ENCODE measurements around the gene TTC34. TPM values are rescaled to one million over a fixed set of nuclear protein-coding genes. Genes with fewer than 3 reads are reported as not detected.

The TTC34 gene
- total RNA-seq, 1 experiment from 2014 or later, result 1.7 TPM

DNA sequence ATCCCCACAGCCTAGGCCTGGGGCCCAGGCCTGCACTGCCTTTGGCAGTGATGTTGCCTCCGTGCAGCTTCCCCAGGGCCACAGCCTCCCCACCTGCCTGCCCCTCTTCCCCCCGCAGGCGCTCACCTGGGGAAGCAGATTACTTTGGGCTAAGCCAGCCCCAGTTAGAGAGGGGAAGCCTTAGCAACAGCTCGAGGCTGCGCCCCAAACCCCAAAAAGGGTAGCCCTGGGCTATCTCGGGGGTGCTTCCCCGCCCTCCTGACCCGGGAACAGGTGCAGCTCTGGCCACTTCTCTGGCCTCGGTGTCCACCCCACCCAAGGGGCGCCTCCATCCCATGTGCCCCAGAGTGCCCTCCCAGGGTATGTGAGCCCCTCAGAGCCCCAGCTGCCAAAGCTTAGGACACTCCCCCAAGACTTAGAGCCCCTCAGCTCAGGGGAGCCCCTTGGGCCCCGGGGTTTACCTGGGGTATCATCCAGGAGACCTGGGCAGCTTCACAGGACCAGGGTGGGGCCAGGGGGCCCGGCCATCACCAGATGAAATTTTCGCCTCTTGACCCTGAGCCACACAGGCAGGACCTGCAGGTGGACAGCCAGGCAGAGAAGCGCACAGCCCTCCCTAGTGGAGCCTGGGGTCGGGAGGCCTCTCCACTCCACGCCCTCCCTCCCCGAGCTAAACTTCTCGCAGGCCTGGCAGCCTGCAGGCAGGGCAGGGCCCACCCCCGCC, 3.3 kb upstream of the TTC34 start:
- H3K4me1 ChIP-seq (replicated peaks; ENCODE audit: insufficient read depth), result no peaks in the 10 kb centered on the region
- no peaks in the 10 kb centered on the region for H4K20me1 ChIP-seq (ENCODE audit: insufficient read depth)
- H3F3A ChIP-seq (ENCODE audit: insufficient read depth, low read depth), result no peaks in the 10 kb centered on the region
- peaks cover 87% of the 10 kb centered on the region for H3K27me3 ChIP-seq (ENCODE audit: insufficient read depth, low read depth)
- BruUV-seq (replicated peaks), result no TSS peak
- H3K4me2 ChIP-seq, result no peak overlapping the region
- H3K36me3 ChIP-seq (ENCODE audit: low read depth), result no peaks in the 10 kb centered on the region
- TF ChIP-seq, protein P1, sequence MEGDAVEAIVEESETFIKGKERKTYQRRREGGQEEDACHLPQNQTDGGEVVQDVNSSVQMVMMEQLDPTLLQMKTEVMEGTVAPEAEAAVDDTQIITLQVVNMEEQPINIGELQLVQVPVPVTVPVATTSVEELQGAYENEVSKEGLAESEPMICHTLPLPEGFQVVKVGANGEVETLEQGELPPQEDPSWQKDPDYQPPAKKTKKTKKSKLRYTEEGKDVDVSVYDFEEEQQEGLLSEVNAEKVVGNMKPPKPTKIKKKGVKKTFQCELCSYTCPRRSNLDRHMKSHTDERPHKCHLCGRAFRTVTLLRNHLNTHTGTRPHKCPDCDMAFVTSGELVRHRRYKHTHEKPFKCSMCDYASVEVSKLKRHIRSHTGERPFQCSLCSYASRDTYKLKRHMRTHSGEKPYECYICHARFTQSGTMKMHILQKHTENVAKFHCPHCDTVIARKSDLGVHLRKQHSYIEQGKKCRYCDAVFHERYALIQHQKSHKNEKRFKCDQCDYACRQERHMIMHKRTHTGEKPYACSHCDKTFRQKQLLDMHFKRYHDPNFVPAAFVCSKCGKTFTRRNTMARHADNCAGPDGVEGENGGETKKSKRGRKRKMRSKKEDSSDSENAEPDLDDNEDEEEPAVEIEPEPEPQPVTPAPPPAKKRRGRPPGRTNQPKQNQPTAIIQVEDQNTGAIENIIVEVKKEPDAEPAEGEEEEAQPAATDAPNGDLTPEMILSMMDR (conservative IDR thresholded peaks at IDR 0.05), result no peak
- TF ChIP-seq EZH2 (IDR thresholded peaks at IDR 0.05; ENCODE audit: low read depth), result no peak
- no peaks in the 10 kb centered on the region for H3K79me2 ChIP-seq (ENCODE audit: low read depth)
- H3K9me2 ChIP-seq (ENCODE audit: insufficient read depth), result no peaks in the 10 kb centered on the region
- H3K9me3 ChIP-seq (ENCODE audit: insufficient read depth, low read depth), result no peaks in the 10 kb centered on the region
- ChIA-PET POLR2A (ENCODE audit: unreplicated experiment) (no interaction called here), CTCF (no interaction called here)
- H3K4me3 ChIP-seq, result no peak overlapping the region
- H3K27ac ChIP-seq, result no peak overlapping the region
- DNase-seq, result no peak
- H2AFZ ChIP-seq, result no peak overlapping the region
- intact Hi-C loops (cut with micrococcal nuclease; ENCODE audit: unreplicated experiment), result no loop called here

DNA sequence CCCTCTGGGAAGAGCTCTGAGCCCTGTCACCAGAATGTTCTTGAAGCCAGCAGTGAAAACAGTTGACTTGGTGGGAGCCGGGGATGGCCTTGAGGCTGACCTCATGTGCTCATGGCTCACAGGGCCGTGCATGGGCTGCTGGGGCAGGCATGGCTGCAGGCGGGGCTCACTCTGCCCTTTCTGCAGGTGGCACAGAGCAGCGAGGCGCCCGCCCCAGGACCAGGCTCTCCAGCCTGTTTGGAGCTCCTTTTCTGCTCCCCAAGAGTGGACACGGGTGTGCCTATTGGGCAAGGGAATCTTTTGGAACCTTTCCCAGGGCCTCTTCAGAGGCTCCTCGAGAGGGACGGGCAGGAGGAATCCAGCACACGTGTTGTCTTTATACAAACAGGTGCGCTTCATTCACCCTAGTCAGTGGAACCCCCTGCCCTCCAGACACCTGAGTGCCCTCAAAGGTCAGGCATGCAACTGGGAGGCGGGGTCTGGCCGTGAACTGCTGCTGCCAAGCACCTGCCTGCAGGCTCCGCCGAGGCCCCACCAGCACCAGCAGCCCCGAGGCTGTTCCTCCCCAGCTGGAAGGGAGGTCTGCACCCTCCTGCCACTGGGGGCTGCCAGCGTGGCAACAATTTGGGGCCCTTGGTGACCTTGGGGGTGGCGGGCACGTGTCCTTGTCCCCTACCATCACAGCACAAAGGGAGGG, 2.6 kb upstream of the TTC34 start:
- BruUV-seq (replicated peaks), result no TSS peak
- H4K20me1 ChIP-seq (ENCODE audit: insufficient read depth), result no peaks in the 10 kb centered on the region
- no peaks in the 10 kb centered on the region for H3F3A ChIP-seq (ENCODE audit: insufficient read depth, low read depth)
- ChIA-PET CTCF (no interaction called here), POLR2A (ENCODE audit: unreplicated experiment) (no interaction called here)
- TF ChIP-seq EZH2 (IDR thresholded peaks at IDR 0.05; ENCODE audit: low read depth), result 0 out of 2 replicates have a peak, but pooled peaks have one; percentile 15
- TF ChIP-seq, protein P1 (conservative IDR thresholded peaks at IDR 0.05), result no peak
- no peak overlapping the region for H3K4me3 ChIP-seq
- H3K9me2 ChIP-seq (ENCODE audit: insufficient read depth), result no peaks in the 10 kb centered on the region
- intact Hi-C loops (cut with micrococcal nuclease; ENCODE audit: unreplicated experiment), result no loop called here
- no peaks in the 10 kb centered on the region for H3K9me3 ChIP-seq (ENCODE audit: insufficient read depth, low read depth)
- H3K79me2 ChIP-seq (ENCODE audit: low read depth), result no peaks in the 10 kb centered on the region
- no peaks in the 10 kb centered on the region for H3K36me3 ChIP-seq (ENCODE audit: low read depth)
- H3K27me3 ChIP-seq (ENCODE audit: insufficient read depth, low read depth), result peaks cover 80% of the 10 kb centered on the region
- H3K4me2 ChIP-seq, result no peak overlapping the region
- no peak for DNase-seq
- H3K27ac ChIP-seq, result no peak overlapping the region
- no peak overlapping the region for H2AFZ ChIP-seq
- H3K4me1 ChIP-seq (replicated peaks; ENCODE audit: insufficient read depth), result no peaks in the 10 kb centered on the region

DNA sequence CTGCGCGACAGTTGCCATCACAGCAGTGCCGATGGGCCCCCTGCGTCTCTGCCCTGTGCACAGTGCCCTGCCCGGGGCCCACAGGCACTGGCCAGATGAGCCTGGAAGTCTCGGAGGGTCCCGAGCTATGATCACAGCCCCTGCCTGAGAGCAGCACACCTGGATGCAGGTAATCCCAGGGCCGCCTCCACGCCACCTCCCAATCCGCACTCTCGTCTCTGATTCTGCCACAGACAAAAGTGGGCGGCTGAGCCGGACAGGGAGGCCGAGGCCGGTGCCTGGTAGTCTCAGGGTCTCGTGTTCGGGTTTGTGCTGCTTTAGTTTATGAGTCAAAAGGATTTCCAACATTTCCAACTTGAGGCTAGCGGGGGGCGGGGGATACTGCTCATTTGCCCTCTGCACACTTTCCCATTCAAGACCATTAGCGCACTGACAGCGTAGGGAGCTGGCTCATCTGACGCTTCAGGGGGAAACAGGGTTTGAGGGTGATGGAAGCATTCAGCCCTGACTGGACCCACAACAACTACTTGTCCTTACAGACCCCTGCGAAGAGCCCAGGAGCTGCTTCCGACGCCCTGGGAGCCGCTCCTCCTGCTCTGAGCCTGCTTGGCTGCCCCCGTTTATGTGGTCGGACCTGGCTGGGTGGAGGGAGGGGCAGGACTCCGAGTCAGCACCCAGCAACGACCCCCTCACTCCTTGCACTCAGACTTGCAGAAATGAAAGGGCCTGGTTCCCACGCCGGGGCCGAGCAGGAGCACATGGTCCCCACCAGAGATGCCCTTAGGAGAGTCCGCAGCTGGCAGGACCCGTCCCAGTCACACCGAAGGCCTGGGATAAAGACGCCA, 1.8 kb upstream of the TTC34 start:
- no peak overlapping the region for H2AFZ ChIP-seq
- H3K79me2 ChIP-seq (ENCODE audit: low read depth), result no peaks in the 10 kb centered on the region
- intact Hi-C loops (cut with micrococcal nuclease; ENCODE audit: unreplicated experiment), result no loop called here
- CTCF ChIA-PET, result no interaction called here
- no peak overlapping the region for H3K4me3 ChIP-seq
- no peaks in the 10 kb centered on the region for H3F3A ChIP-seq (ENCODE audit: insufficient read depth, low read depth)
- no peaks in the 10 kb centered on the region for H3K9me2 ChIP-seq (ENCODE audit: insufficient read depth)
- no peak overlapping the region for H3K4me2 ChIP-seq
- POLR2A ChIA-PET (ENCODE audit: unreplicated experiment), result no interaction called here
- H3K4me1 ChIP-seq (replicated peaks; ENCODE audit: insufficient read depth), result no peaks in the 10 kb centered on the region
- BruUV-seq (replicated peaks), result no TSS peak
- DNase-seq, result no peak
- no peaks in the 10 kb centered on the region for H3K36me3 ChIP-seq (ENCODE audit: low read depth)
- H3K27ac ChIP-seq, result no peak overlapping the region
- H4K20me1 ChIP-seq (ENCODE audit: insufficient read depth), result no peaks in the 10 kb centered on the region
- peaks cover 72% of the 10 kb centered on the region for H3K27me3 ChIP-seq (ENCODE audit: insufficient read depth, low read depth)
- no peaks in the 10 kb centered on the region for H3K9me3 ChIP-seq (ENCODE audit: insufficient read depth, low read depth)
- peak; percentile 22; the same call in 1 of the 2 replicates for TF ChIP-seq EZH2 (IDR thresholded peaks at IDR 0.05; ENCODE audit: low read depth)
- TF ChIP-seq, protein P1 (conservative IDR thresholded peaks at IDR 0.05), result no peak

Measured in PC-9 (cell line).